Astrocyte of the hippocampus (primary cell): Measurements from ENCODE around the gene C20orf202.
A peak's percentile ranks its signal among the peaks of the same experiment; 100 is the strongest.

Experiments used
- DNase-seq: peaks from one replicate; pipeline ENCODE4 v3.0.0; 2011; ENCODE audit warnings: low read depth, low spot score

Gene C20orf202

DNA sequence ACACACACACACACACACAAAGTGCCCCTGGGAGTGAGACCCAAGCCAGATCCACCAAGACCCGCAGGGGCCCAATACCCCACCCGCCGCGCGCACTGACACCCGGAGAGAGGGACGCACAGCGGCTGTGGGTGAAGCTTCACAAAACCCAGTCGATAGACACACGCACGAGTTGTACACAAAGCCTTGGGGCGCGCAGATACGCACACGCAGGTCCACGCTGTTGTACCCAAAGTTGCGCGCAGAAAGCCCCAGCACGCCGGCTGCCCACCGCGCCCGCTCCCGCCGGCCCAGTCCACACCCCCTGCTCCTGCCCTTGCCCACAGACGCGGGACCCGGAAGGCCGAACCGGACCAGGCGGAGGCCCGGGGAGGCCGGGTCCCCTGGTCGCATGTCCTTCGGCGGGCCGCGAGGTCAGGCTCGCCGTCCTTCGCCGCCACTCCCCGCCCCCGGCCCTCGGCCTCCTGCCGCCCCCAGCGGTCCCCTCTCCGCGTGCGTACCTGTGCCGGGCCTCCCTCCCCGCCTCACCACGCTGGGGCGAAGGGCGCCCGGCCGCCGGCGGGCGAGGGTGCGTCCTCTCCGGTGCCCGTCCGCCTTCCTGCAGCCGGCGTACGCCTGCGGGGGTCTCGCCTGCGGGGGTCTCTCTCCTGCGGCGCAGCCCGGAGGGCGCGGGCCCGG lies 18.5 kb upstream of the C20orf202 start, which contains the start of gene TMEM74B:
Gene TMEM74B, minus strand, starts transcription at position 344 of the 678 bp plus-strand sequence. CDS start 1,180 bp downstream, outside the sequence.
- DNase-seq: peak; percentile 10

DNA sequence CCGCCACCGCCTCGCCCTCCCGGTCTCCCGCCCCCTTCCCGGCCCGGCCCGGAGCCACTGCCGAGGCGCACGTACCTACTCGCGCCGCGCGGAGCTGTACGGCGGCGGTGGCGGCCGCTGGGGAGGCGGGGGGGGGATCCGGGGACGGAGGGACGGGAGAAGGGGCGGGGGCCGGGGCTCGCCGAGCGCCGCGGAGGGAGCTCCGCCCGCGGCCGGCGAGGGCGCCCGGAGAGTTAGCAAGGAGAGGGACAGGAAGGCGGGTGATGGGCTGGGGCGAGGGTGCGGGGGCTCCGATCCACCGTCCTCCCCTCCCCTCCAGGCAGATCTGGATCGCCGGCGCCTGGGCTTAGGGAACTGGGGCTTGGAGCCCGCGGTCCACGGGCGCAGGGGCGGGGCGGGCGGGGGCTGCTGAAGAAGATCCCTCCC lies 17.9 kb upstream of the C20orf202 start:
- DNase-seq: peak; percentile 16

DNA sequence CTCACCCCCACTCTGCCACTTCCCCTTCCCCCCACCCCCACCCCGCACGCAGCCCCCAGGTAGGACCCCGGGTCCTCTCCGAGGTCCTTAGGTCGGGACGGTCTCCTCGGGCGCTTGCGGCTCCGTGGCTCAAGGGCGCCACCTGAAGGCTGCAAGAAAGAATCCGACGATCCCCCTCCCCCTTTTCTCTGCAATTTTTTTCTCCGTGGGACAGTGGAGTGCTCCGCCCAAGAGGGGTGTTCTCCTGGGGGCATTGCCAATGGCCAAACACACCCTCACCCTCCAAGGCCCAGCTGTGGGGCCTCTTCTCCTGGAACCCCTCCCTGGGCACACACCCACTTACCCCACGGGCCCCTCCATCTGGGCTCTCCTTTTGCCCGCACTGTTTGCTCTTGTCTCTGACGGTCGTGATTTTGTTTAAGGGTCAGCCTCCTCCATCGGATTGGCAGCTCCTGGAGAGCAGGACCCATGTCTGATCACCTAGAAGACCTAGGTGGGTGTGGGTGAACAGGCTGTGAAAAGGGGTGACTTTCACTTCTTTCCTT lies 17.4 kb upstream of the C20orf202 start:
- peak; percentile 62 for DNase-seq

DNA sequence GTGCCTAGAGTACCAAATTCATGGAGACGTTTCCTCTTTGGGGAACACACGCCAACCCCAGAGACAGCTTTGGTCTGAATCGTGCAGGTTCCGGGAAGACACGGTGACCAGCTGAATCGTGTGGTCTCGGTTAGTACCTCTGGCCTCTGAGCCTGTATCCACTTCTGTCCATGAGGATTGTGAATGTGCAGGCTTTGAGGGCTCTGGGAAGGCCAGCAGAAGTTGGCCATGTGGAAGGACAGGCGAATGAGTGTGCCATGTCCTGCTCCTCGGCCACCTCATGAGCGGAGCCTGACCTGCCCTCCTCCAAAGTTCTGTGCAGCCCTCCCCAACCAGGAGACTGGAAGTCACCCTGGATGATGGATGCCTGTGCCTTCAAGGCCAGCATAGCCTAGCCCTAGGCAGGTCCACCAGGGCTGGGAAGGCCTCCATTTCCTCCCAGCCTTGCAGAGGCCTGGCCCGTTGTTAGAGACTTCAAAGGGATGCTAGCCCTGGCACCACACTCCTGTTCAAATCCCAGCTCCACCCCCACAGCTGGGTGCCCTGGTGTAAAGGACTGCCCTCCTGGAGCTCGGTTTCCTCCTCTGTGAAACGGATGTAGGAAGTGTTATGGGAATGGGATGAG lies 16.8 kb upstream of the C20orf202 start:
- no peak for DNase-seq

DNA sequence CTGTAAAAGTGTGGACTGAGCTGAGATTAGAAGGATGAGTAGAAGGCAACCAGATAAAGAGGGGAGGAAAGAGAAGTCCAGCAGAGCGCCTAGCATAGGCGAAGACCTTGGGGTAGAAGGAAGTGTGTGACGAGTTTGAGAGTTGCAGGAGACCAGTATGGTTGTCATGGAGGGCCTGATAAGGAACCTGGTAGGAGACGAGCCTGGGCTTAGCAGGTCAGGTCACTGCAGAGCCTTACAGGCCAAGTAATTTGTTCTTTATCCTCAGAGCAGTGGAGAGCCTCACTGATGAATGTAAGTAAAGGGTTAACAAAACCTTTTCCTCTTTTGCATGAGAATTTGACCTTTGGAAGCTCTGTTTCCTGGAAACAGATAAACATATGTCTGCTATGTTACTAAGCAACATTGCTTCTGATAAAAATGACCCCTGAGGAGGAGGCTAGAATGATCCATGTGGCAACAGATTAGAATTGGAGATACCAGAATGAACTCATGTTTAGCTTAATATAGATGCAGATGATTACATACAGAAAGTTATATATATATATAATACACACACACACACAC lies 15.6 kb upstream of the C20orf202 start:
- no peak for DNase-seq

DNA sequence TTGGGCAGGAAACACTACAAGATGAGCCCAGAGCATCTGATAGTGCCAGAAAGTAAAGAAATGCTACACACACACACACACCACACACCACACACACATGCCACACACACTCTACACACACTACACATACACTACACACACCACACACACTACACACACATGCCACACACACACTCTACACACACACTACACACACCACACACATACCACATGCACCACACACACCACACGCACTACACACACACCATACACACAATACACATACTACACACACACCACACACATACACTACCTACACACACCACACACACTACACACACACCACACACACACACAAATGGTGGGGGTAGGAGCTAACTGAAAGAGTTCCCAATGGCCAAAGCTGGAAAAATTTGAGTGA lies 14.9 kb upstream of the C20orf202 start:
- no peak for DNase-seq

DNA sequence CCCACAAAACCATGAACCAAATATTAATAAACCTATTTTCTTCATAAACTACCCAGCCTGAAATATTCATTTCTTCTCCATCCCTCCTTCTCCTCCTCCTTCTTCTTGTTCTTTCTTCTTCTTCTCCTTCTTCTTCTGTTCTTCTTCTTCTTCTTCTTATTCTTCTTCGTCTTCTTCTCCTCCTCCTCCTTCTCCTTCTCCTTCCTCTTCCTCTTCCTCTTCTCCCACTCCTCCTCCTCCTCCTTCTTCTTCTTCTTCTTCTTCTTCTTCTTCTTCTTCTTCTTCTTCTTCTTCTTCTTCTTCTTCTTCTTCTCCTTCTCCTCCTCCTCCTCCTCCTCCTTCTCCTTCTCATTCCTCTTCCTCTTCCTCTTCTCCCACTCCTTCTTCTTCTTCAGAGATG lies 13.4 kb upstream of the C20orf202 start:
- DNase-seq: no peak

DNA sequence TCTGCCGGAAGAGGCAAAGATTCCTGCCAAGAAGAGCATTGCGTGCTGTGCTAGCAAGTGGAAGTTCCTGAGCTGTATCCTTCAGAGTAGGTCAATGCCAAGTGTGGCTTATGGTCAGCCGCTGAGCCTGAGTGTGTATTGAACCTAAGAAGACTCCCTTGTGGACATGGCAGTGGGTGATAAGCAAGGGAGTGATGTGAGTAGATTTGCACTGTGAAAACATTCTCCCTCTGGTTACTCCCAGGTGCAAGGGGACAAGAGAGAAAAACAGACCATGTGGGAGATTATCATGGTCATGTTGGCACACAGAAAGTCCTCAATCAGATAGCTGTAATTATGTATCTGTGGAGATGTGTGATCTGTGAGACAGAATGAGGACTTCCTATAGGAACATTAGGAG lies 12.4 kb upstream of the C20orf202 start:
- no peak for DNase-seq

DNA sequence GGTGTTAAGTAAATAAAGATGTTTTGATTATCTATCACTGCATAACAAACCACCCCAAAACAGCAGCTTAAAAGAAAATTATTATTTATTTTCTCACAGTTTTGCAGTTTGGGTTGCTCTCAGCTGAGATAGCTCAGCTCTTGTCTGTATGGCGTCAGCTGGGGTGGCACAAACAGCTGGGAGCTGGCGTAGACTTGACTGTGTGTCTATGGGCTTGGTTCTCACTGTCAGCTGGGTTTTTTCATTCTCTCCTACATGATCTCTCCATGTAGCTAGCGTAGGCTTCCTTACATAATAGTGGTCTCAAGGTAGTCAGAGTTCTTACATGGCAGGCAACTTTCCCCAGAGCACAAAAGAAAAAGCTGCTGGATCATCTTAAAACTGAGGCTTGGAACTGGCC lies 12.0 kb upstream of the C20orf202 start:
- no peak for DNase-seq

DNA sequence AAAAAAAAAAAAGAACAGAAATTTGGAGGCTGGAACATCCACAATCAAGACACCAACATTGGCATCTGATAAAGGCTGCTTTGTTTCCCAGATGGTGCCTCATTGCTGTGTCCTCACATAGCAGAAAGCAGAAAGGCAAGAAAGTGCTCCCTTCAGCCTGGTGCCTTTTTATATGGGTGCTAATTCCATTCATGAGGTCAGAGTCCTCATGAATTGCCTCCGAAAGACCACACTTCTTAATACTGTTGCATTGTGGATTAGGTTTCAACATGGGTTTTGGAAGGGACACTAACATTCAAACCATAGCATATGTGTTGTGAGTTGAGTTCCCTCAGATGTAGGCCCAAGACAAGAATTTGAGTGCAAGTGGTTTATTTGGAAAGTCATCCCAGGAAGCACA lies 8.0 kb upstream of the C20orf202 start:
- no peak for DNase-seq

DNA sequence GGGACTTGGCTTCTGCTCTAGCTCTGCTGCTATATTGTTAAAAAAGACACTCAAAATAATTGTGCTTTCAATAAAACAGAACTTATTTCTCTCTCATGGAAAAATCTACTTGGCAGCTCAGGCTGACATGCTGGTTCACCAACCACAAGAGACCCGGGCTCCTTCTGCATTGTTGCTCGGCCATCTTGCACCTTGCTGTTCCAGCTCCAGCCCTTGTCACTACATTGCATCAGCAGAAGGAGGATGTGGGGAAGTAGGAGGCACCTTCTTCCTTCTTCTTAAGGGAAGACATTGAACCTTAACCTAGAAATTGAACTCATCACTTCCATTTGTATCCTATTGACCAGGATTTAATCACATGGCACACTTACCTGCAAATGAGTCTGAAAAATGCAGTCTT lies 6.6 kb upstream of the C20orf202 start:
- no peak for DNase-seq

DNA sequence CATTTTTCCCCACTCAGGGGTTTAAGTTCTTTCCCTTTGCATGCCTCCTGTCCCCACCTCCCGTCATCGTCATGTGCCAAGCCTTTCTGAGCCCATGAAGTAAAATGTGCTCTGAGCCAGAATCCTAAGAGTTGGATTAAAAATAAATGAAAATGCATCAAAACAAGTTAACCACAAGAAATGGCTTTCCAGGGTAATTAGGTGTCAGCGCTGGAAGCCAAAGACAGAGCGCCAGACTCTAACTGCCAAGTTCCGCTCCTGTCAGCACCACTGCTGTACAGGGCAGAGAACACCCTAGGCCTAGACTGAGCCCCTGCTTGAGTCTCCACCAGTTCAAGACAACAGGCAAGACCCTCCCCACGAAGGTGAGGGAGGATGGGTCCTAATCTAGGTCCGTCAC lies 5.5 kb upstream of the C20orf202 start:
- no peak for DNase-seq

DNA sequence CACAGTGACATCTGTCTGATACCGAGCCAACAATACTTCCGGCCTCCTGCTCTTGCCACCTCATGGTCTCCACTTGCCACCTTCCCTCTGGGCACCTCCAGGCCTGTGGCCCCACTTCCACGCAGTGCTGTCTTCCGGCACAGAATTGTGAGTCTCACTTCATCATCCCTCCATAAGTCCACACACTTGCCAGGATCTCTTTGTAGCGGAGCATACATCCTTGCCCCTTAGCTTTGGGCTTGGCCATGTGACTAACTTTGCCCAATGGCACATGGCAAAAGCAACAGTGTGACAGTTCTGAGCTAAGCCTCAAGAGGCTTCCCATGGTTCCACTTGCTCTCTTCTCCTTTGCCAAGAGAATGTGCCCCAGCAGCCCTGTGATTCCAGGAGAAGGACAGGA lies 4.5 kb upstream of the C20orf202 start:
- no peak for DNase-seq

DNA sequence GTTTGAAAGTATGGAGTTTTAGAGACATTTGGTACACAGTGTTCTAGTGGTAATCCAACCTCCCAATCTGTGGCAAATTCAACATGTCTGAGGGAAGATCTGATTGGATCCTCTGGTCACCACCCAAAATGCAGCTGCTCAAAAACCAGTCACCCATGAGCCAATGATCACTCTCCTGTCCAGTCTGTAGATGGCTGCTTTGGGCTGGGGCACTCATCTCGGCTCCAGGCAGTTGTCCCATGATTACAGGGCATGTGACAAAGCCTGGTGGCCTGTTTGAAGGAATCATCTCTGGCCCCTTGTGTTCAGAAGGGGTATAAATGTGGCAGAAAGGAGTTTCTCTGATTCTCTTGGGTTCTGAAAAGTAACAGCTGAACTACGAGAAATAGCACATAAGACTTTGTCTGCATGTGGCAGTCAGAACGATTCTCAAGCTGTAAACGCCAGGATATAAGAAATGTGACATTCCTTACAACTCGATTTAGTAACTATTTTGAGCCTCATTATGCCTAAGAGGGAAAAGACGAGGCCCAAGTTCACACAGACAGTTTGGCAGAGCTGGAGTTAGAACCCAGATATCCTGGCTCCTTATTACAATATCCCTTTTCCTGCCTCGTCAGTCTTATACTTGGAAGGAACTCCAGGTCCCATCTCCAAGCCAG lies 3.9 kb upstream of the C20orf202 start:
- DNase-seq: no peak

DNA sequence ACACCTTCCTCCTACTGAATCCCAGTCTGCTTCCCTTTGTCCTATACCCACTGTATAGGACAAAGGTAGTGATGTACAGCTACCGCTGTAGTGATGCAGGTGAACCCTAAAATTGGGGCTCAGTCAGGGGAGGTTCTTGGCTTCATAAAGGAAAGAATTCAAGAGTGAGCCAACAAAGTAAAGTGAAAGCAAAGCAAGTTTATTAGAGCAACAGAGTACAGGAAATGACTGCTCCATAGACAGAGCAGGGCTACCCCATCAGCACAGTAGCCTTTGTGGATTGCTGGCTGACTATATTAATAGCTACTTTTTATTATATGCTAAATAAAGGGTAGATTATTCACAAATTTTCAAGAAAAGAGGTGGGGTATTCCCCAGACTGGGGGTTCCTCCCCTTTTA lies 3.3 kb upstream of the C20orf202 start:
- no peak for DNase-seq

DNA sequence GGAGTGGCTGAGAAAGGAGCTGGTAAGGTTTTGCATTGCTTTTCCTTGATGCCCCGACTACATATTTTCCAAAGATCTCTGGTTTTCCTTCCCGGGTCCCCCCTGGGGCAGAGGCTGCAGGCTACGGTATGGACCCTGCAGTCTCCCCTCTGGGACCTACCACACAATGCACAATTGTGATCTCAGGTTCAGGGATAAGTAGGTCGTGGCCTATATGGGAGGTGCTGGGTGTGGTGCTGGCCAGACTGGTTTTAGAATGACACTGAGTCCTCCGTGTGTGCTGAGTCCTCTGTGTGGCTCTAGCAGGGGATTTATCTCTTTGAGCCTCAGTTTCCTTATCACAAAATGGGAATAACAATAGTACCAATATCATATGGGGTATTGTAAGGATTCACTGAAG lies 376 bp downstream of the C20orf202 start:
- no peak for DNase-seq

DNA sequence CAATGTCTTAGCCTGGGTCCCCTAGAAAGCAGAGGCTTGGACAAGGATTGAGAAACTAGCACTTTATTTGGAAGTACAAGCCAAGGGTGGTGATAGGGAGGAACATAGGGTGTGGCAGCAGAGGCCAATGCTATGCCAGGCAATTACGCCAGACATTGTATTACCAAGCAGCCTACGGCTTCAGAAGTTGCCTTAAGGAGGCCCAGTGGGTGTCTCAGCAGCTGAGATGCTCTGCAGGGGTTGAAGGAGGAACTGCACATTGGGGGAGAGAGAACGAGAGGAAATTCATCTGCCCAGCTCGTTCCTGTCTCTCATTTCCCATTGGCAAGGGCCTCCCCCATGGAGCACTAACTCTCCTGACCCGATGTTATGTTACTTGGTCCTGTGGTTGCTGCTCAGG lies 859 bp downstream of the C20orf202 start:
- DNase-seq: no peak

DNA sequence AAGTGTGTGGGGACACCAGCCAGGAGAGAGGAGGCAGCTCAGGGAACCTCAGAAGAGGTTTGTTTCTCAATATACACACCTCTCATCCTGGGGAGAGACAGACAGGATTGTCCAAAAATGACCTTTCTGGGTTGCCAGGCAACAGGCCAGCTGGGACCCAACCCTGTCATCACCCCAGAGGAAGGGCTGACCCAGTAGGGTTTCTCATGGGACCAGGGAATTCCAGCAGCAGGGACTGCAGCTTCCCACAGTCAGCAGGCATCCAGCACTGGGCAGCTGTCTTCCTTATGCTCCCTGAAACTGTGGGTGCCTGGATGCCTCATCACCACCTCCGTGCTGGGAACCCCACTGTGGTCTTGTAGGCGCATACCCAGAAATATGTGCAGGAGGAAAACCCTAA lies 1.3 kb downstream of the C20orf202 start:
- no peak for DNase-seq

DNA sequence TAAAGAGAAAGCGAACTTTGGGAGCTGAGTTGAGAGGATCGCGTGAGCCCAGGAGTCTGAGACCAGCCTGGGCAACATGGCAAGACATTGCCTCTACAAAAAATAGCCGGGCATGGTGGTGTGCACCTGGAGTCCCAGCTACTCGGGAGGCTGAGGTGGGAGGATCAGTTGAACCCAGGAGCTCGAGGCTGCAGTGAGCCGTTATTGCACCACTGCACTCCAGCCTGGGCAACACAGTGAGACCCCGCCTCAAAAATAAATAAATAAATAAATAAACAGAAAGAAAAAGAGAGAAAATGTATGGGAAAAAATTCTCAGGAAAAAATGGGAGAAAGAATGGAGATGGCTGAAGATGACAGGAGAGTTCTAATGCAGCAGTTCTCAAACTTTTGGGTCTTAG lies 2.5 kb downstream of the C20orf202 start:
- DNase-seq: no peak

DNA sequence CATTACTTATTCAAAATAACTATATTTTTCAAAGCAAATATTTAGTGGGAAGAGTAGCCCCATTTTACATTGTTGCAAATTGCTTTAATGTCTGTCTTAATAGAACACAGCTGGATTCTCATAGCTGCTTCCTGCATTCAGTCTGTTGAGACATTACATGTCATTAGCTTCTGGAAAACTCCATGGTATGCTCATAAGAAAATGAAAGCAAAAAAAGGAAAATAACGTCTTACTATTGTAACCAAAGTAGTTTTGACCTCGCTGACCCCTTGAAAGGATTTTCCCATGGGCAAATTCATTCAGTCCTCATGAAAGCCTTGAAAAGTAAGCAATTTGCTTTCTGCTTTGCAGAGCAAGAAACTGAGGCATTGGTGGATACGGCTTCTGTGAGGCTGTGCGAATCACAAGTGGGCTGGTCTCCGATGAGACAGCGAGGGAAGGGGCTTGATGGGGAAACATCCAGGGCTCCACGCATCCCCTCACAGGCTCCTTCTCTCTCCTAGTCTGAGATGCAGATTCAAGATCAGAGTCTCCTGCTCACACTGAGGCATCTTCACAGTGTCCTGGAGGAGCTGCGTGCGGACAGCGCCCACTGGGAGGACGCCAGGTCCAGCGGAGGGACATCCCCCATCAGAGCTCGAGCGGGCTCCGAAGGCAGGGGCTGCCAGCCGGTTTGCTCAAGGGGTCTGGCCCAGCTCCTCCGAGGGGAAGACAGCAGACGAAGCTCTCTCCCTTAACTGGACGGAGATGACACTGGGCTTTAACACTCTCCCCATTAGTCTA lies 3.3 kb downstream of the C20orf202 start:
- no peak for DNase-seq

DNA sequence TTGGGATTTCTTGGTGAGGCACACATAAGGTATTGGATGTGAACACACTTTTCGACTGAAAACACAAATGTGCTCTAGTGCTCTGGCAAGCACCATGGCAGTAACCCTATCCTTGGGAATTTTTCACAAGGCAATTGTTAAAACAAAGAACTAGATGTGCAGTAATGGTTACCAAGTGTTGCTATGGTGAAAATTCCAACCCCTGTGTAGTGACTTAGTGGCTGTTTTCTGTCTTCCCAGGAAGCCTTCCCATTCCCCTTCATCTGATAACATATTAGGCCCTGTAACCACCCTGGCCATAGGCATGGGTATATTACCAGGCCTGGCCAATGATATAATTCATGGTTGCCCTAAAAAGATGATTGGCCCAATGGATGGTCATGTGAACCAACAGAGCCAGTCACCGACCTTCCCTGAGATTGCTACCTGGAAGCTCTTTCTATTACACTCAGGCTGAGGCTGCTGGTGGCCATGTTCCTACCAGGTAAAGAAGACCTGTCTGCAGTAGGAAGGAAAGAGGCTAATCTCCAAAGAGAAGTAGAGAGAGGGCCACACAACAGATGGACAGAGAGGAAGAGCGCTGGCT lies 4.1 kb downstream of the C20orf202 start:
- no peak for DNase-seq
